ENCODE data around the gene HCN2. TPM values are rescaled to one million over a fixed set of nuclear protein-coding genes. Genes with fewer than 3 reads are reported as not detected.

HCN2 gene
- polyA plus RNA-seq, 3 donors = 0.40 to 0.45 (median 0.42) TPM

DNA sequence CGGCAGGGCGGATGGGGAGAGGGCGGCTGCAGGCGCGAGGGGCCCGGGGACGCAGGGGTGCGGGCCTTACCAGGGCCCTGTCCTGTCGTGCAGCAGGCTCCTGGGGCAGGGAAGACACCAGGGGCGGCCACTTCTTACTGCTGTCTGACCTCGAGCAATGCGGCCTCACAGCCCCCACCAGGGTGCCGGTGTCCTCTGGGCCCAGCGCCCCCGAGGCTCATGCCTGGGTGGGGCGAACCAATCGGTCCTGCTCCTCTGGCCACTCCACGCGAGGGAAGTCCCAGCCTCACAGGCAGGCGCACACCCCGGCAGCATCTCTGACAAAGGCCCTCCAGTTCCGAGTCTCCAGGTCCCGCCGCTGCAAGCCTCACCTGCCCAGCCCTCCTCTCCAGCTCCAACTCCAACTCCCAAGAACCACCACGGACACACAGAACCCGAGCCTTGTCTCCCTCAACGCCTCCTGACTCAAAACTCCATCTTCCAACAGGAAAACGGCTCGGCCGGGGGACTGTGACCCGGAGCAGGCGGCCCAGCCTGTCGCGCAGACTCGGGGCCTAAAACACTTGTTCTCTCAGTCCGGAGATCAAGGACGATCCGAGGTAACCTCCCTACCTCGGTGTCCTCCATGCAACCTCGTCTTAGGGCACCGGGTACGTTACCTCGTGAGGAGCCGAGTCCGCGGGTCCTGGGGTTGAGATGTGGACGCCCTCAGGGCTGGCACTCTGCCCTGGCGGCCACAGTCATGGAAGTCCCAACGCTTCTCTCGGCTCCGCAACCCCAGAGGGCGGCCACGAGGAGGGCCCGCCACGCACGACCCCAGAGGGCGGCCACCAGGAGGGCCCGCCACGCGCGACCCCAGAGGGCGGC, 56.5 kb downstream of the HCN2 start:
- DNase-seq (ENCODE audit: extremely low read depth in 1 of 11, low read depth in 9 of 11, low spot score in 4 of 11) = no peak

GRCh38 chr19:646779-647565, 57.3 kb downstream of the HCN2 start:
- DNase-seq (ENCODE audit: extremely low read depth in 1 of 11, low read depth in 9 of 11, low spot score in 4 of 11) = no peak

GRCh38 chr19:647566-648284, 58.0 kb downstream of the HCN2 start:
- no peak for DNase-seq (ENCODE audit: extremely low read depth in 1 of 11, low read depth in 9 of 11, low spot score in 4 of 11)

DNA sequence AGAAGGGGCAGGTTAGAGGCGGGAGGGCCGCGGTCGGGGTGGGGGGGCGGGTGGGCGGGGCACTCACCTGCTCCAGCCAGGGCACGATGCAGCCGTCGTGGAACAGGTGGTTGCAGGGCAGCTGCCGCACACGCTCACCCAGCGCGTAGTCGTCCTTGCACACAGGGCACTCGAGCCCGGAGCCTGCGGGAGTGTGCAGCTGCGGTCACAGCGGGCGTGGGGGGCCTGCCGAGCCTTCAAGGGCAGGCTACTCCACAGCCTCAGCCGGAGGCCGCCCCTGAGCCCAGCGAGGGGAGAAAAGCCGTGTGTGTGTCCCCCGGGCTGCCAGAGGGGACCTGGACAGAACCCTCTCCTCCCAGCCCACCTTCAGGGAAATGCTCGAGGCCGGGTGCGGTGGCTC, 58.6 kb downstream of the HCN2 start:
- DNase-seq (ENCODE audit: extremely low read depth in 1 of 11, low read depth in 9 of 11, low spot score in 4 of 11) = no peak

GRCh38 chr19:648904-649801, 59.5 kb downstream of the HCN2 start:
- no peak for DNase-seq (ENCODE audit: extremely low read depth in 1 of 11, low read depth in 9 of 11, low spot score in 4 of 11)

GRCh38 chr19:650121-650520, 60.4 kb downstream of the HCN2 start:
- no peak for DNase-seq (ENCODE audit: extremely low read depth in 1 of 11, low read depth in 9 of 11, low spot score in 4 of 11)

GRCh38 chr19:651114-651818, 61.6 kb downstream of the HCN2 start:
- DNase-seq (ENCODE audit: extremely low read depth in 1 of 11, low read depth in 9 of 11, low spot score in 4 of 11) = no peak

GRCh38 chr19:651991-652390, 62.3 kb downstream of the HCN2 start:
- DNase-seq (ENCODE audit: extremely low read depth in 1 of 11, low read depth in 9 of 11, low spot score in 4 of 11) = no peak

- no peak for DNase-seq (ENCODE audit: extremely low read depth in 1 of 11, low read depth in 9 of 11, low spot score in 4 of 11)
These were observed 63.0 kb downstream of the HCN2 start for GRCh38 chr19:652467-653389.

- no peak for DNase-seq (ENCODE audit: extremely low read depth in 1 of 11, low read depth in 9 of 11, low spot score in 4 of 11)
These were observed 63.7 kb downstream of the HCN2 start for GRCh38 chr19:653425-653824.

- DNase-seq (ENCODE audit: extremely low read depth in 1 of 11, low read depth in 9 of 11, low spot score in 4 of 11) = no peak
These were observed 66.0 kb downstream of the HCN2 start for GRCh38 chr19:655691-656090.

DNA sequence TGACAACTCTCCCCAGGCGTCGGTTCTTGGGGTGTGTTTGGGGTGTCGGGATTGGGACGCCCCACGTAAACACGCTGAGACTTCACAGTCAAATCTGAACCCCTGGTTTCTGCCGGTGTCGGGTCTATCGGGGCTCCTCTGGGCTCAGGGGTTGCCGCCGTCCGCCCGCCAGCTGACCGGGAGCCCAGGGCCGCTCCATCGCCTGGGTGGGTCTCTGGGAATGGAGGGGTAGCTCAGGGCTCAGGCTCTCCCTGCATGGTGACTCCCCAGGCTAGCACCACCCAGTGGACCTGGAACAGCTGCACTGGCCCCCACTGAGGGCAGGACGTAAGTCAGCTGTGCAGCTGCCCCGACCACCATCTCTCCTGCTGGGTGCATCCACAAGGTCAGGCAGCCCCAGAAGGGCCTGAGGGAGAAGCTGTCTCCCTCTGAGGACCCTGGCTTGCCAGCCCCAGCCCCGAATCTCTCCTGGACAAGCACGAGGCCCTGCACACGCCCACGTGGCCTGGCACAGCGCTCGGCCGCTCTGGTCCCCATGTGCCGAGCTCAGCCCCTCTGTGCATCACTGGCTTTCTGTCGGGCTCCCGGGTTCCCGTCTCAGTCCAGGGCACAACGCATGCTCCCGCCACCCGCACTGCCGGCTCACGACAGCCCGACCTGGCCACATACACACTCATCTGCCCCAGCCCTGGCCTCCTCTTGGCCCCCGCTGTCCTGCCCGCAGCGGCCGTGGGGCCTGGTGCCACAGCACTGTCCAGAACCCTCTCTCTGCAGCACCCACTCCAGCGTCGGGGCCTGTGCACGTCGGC, 67.3 kb downstream of the HCN2 start:
- no peak for DNase-seq (ENCODE audit: extremely low read depth in 1 of 11, low read depth in 9 of 11, low spot score in 4 of 11)

- no peak for DNase-seq (ENCODE audit: extremely low read depth in 1 of 11, low read depth in 9 of 11, low spot score in 4 of 11)
These were observed 67.9 kb downstream of the HCN2 start for GRCh38 chr19:657611-658010.

DNA sequence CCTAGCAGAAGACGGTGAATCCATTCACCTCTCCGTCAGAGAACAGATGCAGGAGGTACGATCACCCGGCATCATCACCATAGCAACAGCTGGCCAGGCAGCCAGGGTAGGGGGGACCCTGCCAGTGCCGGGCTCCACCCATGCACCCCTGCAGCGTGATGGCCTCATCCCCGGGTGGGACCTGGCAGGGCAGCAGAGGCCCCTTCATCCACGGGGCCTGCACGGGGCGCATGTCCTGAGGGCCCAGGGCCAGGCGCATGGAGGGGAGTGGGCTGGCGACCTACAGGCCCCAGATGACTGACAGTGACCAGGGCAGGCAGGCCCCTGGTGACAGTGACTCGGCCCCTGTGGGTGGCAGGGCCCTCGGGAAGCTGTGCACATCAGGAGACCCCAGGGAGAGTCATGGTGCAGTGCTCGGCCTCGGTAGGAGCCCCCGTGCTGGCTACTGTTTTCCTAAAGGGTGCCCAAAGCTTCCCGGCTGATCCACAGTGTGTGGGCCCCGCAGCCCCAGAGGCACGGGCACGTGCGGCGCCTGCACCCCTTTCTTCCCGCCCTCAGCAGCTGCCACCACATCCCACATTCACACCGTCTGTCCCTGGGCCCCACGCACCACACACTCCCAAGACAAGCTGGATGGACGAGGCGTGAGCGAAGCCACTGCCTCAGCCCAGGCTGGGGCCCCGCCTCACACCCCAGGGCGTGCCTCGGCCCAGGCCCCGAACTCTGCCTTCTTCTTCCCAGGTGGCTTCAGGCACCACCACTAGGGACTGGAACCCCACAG, 68.6 kb downstream of the HCN2 start:
- DNase-seq (ENCODE audit: extremely low read depth in 1 of 11, low read depth in 9 of 11, low spot score in 4 of 11) = no peak

DNA sequence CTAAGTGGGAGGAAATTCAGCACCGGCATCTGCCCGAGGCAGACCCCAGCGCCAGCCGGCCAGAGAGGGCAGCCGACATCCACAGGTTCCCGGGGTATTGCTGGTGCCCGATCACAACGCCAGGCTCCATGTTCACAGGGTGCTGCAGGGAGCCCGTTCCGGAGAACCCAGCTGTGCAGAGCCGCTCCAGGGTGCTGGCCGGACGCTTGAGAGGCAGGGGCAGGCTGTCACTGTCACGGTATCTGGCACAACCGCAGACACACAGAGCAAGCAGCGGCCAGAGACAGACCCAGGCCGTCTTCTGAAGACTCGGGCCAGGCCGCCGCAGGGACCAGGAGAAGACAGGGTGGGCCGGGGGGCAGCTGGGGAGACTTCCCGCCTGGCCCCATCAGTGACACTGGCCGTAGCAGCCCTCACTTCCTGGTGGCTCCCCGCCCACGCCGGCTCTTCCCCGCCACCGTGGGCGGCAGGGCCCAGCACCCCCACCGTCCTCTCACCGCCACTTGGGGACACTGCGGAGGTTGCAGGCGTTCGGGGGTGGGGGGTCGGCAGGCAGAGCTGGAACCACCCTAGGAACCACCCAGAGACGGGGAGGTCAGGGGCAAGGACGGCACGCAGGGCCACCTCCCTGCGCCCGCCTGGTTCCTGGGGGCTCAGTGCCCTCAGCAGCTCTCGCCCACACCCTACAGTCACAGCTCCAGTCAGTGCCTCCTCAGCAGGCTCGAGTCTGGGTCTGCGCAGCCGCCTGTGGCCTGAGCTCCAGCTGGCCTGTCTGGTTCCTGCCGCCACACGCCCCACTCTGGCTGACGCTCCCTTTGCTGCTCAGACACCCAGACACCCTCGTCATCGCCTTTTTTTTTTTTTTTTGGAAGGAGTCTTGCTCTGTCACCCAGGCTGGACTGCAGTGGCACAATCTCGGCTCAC, 69.5 kb downstream of the HCN2 start:
- DNase-seq (ENCODE audit: extremely low read depth in 1 of 11, low read depth in 9 of 11, low spot score in 4 of 11) = no peak
